ENCODE measurements around the gene TWIST2. TPM values are rescaled to one million over a fixed set of nuclear protein-coding genes. Genes with fewer than 3 reads are reported as not detected.

The TWIST2 gene
- polyA plus RNA-seq, 1 of the 3 experiments (the other 2 are of a cell fraction) = 19.5 TPM

DNA sequence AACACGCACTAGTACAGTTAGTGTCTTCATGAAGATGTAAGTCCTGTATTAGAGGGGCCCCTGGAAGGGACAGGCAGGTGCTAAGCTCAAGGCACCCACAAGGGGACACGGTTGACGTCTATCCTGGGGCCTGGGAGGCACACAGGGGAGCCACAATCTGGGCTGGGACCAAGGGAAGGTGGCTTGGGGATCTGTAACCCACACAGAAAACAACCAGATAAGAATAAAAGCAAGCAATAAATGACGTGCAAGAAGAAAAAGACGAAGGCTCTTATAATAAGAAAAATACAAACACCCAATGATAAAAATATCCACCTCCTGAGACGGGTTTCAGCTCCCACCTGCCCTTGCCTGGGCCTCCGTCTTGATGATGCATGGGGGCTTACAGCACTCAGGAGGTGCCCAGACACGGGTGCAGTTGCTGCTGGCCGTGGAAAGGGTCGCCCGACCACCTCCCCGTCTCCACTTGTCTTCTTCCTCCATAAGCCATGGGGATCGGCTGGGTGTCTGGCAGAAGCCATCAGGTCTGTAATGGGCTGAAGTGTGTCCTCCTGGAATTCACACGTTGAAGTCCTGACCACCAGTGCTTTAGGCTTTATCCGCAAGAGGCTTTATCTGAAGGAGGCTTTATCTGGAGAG lies 73.9 kb downstream of the TWIST2 start (continued):
- TF ChIP-seq, protein P1, sequence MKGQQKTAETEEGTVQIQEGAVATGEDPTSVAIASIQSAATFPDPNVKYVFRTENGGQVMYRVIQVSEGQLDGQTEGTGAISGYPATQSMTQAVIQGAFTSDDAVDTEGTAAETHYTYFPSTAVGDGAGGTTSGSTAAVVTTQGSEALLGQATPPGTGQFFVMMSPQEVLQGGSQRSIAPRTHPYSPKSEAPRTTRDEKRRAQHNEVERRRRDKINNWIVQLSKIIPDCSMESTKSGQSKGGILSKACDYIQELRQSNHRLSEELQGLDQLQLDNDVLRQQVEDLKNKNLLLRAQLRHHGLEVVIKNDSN (IDR thresholded peaks at IDR 0.05; ENCODE audit: borderline replicate concordance, low read depth) = no peak
- no peak for TF ChIP-seq GABPA (IDR thresholded peaks at IDR 0.05; ENCODE audit: low read depth)
- no peak for TF ChIP-seq FOSL2 (IDR thresholded peaks at IDR 0.05; ENCODE audit: borderline replicate concordance, low read depth)
- no peak for TF ChIP-seq CHD2 (IDR thresholded peaks at IDR 0.05; ENCODE audit: low read length, partially characterized antibody)
- no peak for TF ChIP-seq MXI1 (IDR thresholded peaks at IDR 0.05; ENCODE audit: low read depth, low read length)
- TF ChIP-seq EP300 (IDR thresholded peaks at IDR 0.05; ENCODE audit: borderline replicate concordance in 1 of 2, low read depth in 1 of 2, low read length in 1 of 2) = no peak
- no peak for TF ChIP-seq RAD21 (IDR thresholded peaks at IDR 0.05; ENCODE audit: low read length)
- TF ChIP-seq, protein P2, sequence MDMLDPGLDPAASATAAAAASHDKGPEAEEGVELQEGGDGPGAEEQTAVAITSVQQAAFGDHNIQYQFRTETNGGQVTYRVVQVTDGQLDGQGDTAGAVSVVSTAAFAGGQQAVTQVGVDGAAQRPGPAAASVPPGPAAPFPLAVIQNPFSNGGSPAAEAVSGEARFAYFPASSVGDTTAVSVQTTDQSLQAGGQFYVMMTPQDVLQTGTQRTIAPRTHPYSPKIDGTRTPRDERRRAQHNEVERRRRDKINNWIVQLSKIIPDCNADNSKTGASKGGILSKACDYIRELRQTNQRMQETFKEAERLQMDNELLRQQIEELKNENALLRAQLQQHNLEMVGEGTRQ (IDR thresholded peaks at IDR 0.05; ENCODE audit: borderline replicate concordance, low read depth, low read length) = no peak
- no peak for TF ChIP-seq YY1 (IDR thresholded peaks at IDR 0.05; ENCODE audit: low read depth)
- TF ChIP-seq ELF1 (IDR thresholded peaks at IDR 0.05) = no peak

DNA sequence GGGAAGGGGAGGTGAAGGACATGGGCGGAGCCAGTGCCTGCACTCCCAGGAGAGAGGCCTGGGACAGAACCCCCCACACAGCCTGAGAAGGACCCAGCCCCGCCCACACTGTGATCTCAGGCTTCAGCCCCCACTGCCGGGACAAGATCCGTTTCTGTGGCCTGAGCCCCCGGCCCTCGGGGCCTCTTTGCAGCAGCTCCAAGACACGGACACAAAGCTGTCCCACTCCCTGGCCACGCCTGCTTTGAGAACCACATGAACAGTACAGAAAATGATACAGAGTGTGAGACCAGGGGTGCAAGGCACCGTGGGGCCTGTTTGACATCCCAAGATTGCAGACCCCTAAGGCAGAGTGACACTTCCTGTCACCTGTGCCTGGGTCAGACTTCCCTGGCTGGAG lies 74.5 kb downstream of the TWIST2 start:
- 74% methylated on average over 5 of the region's 9 CpGs for WGBS (ENCODE audit: low lambda C conversion rate)
- POLR2A ChIA-PET = no interaction called here

More for the DNA sequence above, 74.5 kb downstream of the TWIST2 start:
- Histone ChIP-seq H3K4me1 (ENCODE audit: control insufficient read depth in 1 of 2, insufficient read depth in 2 of 2, low read depth in 1 of 2, low read length in 1 of 2) (no peaks in the 10 kb centered on the region), H4K20me1 (ENCODE audit: insufficient read depth) (no peaks in the 10 kb centered on the region), H3K4me2 (no peak overlapping the region), H3F3A (replicated peaks; ENCODE audit: insufficient read depth) (no peaks in the 10 kb centered on the region), H3K27ac (ENCODE audit: low read depth in 2 of 2, low read length in 1 of 2) (no peak overlapping the region), H3K9me2 (no peaks in the 10 kb centered on the region), H3K36me3 (replicated peaks in 1 of 2; ENCODE audit: control insufficient read depth in 1 of 2, insufficient read depth in 2 of 2, low read length in 1 of 2) (no peaks in the 10 kb centered on the region), H3K9me3 (no peaks in the 10 kb centered on the region), H2AFZ (ENCODE audit: low read depth) (no peak overlapping the region), H3K27me3 (ENCODE audit: insufficient read depth) (no peaks in the 10 kb centered on the region), H3K4me3 (ENCODE audit: low read depth in 2 of 2, low read length in 1 of 2) (no peak overlapping the region), H3K9ac (no peak overlapping the region), H3K79me2 (ENCODE audit: insufficient read depth) (no peaks in the 10 kb centered on the region)
- CTCF ChIA-PET = no interaction called here
- TF ChIP-seq NRF1 (IDR thresholded peaks at IDR 0.05; ENCODE audit: low read depth, low read length) = no peak
- TF ChIP-seq, protein P3, sequence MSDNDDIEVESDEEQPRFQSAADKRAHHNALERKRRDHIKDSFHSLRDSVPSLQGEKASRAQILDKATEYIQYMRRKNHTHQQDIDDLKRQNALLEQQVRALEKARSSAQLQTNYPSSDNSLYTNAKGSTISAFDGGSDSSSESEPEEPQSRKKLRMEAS (IDR thresholded peaks at IDR 0.05; ENCODE audit: low read depth) = no peak
- TF ChIP-seq RCOR1 (IDR thresholded peaks at IDR 0.05; ENCODE audit: low read length) = no peak
- TF ChIP-seq EZH2phosphoT487 (IDR thresholded peaks at IDR 0.05; ENCODE audit: borderline replicate concordance, low read depth) = no peak
- TF ChIP-seq YY1 (IDR thresholded peaks at IDR 0.05; ENCODE audit: low read depth) = no peak
- TF ChIP-seq FOXM1 (IDR thresholded peaks at IDR 0.05; ENCODE audit: low read depth) = no peak
- TF ChIP-seq, protein P1 (IDR thresholded peaks at IDR 0.05; ENCODE audit: borderline replicate concordance, low read depth) = no peak
- no peak for TF ChIP-seq TAF1 (IDR thresholded peaks at IDR 0.05; ENCODE audit: borderline replicate concordance, low read depth, low read length)
- no peak for TF ChIP-seq RFX5 (IDR thresholded peaks at IDR 0.05; ENCODE audit: low read length)
- no peak for TF ChIP-seq TCF12 (IDR thresholded peaks at IDR 0.05)
- no peak for TF ChIP-seq SIN3A (IDR thresholded peaks at IDR 0.05; ENCODE audit: borderline replicate concordance, low read depth, low read length)
- TF ChIP-seq MXI1 (IDR thresholded peaks at IDR 0.05; ENCODE audit: low read depth, low read length) = no peak
- no peak for TF ChIP-seq NFIC (IDR thresholded peaks at IDR 0.05; ENCODE audit: borderline replicate concordance)
- TF ChIP-seq TEAD4 (IDR thresholded peaks at IDR 0.05; ENCODE audit: borderline replicate concordance, insufficient read depth) = no peak
- TF ChIP-seq FOSL2 (IDR thresholded peaks at IDR 0.05; ENCODE audit: borderline replicate concordance, low read depth) = no peak
- no peak for TF ChIP-seq SMC3 (IDR thresholded peaks at IDR 0.05; ENCODE audit: low read depth, low read length)
- TF ChIP-seq, protein P2 (IDR thresholded peaks at IDR 0.05; ENCODE audit: borderline replicate concordance, low read depth, low read length) = no peak
- TF ChIP-seq RXRA (IDR thresholded peaks at IDR 0.05; ENCODE audit: borderline replicate concordance, low read depth) = no peak
- TF ChIP-seq, protein P4, sequence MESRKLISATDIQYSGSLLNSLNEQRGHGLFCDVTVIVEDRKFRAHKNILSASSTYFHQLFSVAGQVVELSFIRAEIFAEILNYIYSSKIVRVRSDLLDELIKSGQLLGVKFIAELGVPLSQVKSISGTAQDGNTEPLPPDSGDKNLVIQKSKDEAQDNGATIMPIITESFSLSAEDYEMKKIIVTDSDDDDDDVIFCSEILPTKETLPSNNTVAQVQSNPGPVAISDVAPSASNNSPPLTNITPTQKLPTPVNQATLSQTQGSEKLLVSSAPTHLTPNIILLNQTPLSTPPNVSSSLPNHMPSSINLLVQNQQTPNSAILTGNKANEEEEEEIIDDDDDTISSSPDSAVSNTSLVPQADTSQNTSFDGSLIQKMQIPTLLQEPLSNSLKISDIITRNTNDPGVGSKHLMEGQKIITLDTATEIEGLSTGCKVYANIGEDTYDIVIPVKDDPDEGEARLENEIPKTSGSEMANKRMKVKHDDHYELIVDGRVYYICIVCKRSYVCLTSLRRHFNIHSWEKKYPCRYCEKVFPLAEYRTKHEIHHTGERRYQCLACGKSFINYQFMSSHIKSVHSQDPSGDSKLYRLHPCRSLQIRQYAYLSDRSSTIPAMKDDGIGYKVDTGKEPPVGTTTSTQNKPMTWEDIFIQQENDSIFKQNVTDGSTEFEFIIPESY (IDR thresholded peaks at IDR 0.05; ENCODE audit: borderline replicate concordance, low read depth) = no peak
- TF ChIP-seq GABPA (IDR thresholded peaks at IDR 0.05; ENCODE audit: low read depth) = no peak
- DNase-seq = no peak
